GM18870 (cell line): ENCODE data around the gene CNTNAP2.
"Not testable (repeated sequence)": the region's sequence is repeated elsewhere in the genome, so short reads cannot be mapped to it uniquely, and the experiment has no call there.

Experiments used
- ATAC-seq: cut with Tn5 transposase; IDR thresholded peaks from one replicate; pipeline ENCODE4 v1.9.1; 2021; ENCODE audit warnings: moderate library complexity; ENCODE audit not compliant: unreplicated experiment

CNTNAP2 gene

DNA sequence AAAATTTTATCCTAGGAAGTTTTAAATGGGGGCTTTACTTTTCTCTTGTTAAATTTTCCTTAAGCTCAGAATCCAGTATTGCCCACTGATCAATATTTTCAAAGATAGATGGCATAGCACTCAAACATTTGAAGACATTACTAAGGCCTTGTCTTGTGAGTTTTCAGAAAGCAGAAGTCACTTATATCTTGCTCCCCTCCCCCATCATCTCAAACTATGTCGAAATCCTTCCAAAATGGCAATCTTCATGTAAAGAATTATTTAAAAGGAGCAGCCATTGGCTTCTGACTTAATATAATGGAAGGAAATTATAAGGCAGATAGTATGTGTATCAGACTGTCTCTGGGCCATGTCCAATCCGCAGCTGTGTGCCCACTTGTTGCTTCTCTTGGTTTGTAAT is 1920.4 kb downstream of the CNTNAP2 start:
- ATAC-seq: no peak

DNA sequence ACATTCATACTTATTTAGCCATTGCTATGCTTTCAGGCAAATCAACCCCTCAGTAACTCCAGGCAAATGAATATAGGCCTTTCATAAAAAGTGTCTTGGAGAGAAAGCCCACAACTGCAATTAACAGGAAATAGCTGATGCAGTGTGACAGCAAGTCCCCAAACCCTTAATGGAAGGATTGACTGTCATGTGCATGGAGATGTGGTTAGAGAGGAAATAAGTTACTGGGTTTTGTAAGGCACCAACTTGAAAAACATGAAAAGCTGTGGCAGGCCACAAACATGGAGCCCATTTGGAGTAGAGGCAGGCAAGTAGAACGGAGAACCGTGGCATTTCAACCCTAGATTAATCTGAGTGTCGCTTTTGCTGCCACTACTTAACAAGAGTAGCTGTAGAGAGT is 1924.6 kb downstream of the CNTNAP2 start:
- no peak for ATAC-seq

DNA sequence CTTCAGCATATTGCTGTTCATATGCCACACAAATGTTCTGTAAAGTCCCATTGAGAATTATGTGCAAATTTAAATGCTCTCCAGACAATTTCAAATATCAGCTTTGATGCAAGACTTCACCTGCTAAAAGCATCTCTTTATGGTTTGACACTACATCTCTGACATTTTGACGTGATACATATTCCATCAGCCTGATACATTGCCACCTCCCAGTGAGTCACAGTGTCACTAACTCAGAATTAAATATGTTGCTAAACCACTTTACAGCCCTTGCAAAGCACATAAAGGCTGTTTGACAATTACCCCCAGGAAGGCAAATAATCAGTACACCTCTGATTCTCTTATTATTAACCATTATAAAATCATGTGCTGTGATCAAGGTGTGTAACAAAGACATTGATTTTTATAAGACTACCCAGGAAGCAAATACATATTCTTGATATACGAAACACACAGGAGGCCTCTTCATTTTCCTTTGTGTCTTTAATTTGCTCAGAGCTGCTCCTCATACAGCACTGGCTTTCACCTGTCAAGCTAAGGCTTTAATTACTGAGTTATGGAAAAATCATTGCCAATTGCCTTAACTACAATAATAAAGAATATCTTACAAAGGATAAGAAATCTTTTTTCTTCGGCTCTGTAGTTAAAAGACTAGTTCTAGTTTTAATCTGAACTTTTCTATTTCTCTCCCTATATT is 1926.5 kb downstream of the CNTNAP2 start:
- no peak for ATAC-seq

DNA sequence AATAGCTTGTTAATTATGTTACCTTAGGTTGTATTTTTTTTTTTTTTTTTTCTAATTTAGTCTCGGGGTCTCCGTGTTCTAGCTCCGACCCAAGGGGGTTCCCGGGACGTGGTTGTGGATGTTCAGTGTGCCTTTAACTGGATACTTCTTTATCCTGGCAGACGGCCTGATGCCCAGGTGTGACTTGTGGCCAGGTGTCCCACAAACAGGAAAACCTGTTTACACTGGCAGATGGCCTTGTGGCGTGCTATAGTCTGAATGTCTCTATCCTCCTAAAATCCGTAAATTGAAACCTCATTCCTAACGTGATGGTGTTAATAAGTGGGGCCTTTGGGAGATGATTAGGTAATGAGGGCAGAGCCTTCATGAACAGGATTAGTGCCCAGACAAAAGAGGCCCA is 1927.6 kb downstream of the CNTNAP2 start:
- ATAC-seq: no peak

DNA sequence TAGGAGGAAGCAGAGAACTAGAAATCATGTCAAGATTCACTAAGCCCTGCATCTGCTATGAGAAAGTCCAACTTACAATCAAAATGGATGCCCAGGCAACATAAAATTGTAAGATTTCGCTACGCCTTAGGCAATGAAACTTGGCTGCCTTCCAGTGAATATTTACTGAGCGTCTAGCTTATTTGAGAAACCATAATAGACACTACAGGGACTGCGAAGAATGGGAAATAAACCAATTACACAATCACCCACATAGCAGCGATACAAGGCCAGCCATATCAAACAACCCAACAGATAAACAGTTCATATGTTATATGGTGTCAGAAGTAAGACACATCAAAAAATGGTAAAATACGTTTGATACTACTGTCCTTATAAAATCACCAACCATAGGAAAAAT is 1928.9 kb downstream of the CNTNAP2 start:
- ATAC-seq: no peak

DNA sequence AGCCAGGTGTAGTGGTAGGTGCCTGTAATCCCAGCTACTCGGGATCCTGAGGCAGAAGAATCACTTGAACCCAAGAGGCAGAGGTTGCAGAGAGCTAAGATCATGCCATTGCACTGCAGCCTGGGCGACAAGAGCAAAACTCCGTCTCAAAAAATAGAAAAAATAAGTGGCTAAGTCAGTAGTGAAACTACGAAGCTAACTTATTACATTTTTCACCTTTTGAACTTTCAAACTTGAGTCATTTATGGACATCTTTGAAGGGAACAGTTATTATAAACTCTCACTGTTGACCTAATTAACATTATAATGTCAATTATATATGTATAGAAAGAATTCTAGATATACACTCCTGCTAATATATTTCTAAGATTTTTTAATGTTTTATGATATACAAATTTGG is 1932.5 kb downstream of the CNTNAP2 start:
- ATAC-seq: peak; percentile 60

DNA sequence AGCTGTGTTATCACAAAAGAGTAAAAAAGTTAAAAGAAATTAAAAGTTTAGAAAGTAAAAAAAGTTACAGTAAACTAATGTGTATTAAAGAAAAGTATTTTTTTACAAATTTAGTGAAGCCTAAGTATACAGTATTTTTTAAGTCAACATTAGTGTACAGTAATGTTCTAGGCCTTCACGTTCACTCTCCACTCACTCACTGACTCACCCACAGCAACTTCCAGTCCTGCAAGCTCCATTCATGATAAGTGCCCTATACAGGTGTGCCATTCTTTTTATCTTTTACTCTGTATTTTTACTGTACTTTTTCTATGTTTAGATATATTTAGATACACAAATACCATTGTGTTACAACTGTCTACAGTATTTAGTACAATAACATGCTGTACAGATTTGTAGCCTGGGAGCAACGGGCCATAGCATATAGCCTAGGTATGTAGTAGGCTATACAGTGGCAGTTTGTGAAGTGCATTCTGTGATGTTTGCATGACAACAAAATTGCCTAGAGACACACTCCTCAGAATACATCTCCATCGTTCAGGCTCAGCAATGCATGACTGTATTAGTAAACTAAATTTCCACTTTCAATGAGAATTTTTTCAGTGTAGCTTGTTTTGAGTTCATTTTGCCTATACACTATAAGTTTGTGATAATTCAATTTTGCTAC is 1934.0 kb downstream of the CNTNAP2 start:
- ATAC-seq: no peak

GRCh38 chr7:148056406-148056805 is 1939.8 kb downstream of the CNTNAP2 start:
- no peak for ATAC-seq

- no peak for ATAC-seq
Observed at GRCh38 chr7:148058092-148058491, 1941.5 kb downstream of the CNTNAP2 start.

- no peak for ATAC-seq
Observed at GRCh38 chr7:148058753-148059152, 1942.2 kb downstream of the CNTNAP2 start.

DNA sequence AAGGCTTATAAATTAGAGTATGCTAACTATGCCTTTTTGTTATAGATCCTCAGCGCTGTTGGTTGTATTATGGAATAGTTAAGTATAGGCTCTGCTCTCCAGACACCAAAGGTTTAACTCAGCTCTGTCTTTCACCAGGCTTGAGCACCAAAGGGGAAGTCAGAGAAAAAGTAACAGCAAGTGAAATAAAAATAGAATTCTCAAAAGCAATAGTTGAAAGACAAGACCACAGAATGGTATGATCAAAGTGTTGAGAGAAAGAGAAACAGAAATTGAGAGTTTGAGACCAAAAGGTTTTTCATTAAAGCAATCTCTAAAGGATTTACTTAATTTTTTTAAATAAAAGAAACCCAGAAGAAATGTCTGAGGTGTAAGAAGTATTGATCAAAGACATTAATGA is 1944.1 kb downstream of the CNTNAP2 start:
- ATAC-seq: peak; percentile 96

DNA sequence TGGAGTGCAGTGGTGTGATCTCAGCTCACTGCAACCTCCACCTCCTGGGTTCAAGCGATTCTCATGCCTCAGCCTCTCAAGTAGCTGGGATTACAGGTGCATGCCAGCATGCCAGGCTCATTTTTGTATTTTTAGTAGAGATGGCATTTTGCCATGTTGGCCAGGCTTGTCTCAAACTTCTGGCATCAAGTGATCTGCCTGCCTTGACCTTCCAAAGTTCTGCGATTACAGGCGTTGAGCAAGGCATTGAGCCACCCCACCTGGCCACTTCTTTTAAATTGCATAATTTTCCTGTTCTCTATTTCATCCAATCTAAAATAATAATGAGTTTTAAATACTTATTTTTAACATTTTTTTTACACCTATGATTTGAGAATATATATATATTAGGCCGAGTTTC is 1961.5 kb downstream of the CNTNAP2 start:
- ATAC-seq: not testable (repeated sequence)

GRCh38 chr7:148079206-148080080 is 1962.8 kb downstream of the CNTNAP2 start:
- ATAC-seq: no peak

DNA sequence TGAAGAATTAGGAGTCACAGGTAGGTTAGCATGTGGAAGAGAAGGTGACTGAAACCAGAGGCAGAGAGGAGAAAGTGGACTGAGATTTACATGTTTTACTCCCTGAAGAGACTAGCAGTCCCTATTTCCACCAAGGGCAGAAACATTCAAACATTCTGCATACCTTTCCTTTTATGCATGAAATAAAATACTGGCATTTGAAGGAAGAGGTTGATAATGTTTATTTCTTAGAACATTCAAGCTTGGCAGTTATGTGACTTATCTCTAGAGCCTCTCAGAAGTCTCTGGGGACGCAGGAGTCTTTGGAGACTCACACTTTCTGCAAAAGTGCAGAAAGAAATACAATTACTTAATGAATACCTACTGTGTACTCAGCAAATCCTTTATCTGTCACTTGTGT is 1966.8 kb downstream of the CNTNAP2 start:
- no peak for ATAC-seq

- no peak for ATAC-seq
Observed at GRCh38 chr7:148084138-148084537, 1967.5 kb downstream of the CNTNAP2 start.

DNA sequence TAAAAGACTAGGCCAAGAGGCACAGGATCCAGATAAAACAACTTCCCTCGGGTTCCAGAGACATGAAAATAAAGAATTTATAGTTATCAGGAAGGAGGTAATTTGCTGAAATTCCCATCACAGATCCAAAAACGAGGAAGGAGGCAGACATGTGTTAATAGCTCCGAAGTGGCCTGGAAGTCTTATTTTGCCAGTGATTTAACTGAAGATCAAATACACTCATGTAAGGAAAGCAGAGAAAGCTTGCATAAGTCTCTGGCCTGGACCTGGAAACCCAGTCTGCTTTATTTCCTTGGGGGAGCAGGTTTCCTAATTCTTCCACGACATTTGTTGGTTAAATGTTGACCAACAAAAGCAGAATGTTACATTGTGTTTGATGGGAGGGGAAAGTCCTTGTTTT is 1975.3 kb downstream of the CNTNAP2 start:
- ATAC-seq: no peak

DNA sequence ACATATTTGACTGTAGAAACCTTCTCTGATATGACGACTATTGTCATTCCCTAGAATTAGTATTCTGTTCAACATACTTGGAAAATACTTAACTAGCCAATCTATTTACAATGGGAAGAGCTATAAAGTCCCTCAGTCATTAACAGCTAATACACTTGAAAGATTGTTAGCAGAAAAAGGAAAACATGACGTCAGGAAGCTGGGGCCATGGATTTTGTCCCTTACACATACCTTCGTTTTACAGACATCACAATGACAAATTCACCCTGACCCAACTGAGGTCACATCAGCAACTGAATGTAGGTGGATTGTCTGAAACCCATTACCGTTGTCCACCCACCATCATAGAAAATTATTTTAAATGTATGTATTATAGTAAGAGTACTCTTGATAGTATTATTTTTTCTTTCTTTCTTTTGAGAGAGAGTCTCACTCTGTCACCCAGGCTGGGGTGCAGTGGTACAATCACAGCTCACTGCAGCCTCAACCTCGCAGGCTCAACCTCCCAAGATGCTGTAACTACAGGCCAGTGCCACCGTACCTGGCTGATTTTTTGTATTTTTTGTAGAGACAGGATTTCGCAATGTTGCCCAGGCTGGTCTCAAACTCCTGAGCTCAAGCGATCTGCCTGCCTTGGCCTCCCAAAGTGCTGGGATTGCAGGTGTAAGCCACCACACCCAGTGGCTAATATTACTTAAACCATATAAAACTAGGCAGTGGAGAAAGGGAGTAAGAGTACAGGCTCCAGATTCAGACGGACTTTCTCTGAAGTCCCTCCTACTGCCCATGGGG is 1977.0 kb downstream of the CNTNAP2 start:
- no peak for ATAC-seq

DNA sequence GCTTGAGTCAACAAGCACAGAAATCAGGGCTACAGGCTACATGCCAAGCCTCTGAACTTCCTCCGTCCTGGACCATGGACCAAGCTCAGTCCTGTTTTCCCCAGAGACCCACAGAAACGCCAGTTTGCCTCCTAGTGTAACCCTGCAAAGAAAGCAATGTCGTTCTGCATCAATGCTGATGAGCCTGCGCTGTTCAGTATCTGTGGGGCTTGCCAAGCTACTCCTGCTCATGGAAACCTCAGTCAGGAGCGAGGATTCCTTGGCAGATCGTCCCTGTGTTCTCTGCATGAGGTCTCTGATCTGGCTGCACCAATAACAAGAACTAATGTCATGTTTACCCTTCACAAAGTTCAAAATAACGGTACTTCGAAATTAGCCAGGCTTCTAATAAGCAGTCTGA is 1978.5 kb downstream of the CNTNAP2 start:
- ATAC-seq: no peak

DNA sequence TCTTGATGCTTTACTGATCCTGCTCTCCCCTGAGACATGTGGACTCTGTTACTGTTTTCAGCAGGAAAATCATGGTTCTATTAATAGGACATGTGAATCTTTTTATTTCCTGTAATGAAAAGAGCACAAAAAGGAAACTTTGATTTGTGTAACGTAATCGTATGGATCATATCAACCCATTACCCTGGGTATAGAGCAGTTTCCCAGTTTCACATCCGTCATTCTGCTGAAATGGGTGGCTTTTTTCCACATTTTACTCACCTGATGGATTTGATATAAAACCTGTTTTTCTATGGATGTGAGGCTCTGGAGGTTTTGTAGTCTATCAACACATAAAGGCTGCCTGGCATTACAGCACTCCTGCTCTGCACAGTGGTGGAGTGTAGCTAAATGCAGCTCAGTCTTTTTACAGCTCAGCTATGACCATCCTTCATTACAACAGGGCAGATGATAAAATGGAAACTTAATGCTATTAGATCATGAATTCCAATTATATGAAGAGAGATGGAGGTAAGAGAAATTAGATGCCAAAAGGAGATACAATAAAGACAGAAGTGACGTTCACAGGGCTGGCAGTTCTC is 1987.6 kb downstream of the CNTNAP2 start:
- ATAC-seq: no peak

DNA sequence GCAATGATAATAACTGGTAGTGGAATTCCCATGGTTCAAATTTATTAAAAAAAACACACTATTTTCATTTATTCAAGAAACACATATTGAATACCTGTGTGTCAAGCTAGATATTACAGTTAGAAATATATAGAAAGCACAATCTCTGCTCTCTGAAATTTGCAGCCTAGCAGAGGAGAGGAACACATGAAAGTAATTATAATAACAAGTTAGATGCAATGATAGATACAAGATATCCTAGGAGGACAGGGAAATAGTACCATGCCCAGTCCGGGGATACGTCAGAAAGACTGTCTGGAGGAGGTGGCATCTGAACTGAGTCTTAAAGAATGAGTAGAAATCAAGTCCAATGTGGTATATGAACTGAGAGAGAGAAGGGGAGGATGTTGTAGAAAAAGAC is 1988.3 kb downstream of the CNTNAP2 start:
- ATAC-seq: no peak

GRCh38 chr7:148105853-148106252 is 1989.3 kb downstream of the CNTNAP2 start:
- no peak for ATAC-seq
